NCI-H510A treated with DMSO at 0.1 percent for 48 hours (cell line): ENCODE data around the gene PAX3.

Source experiments
- DNase-seq: peaks from one replicate; lab custom pipeline; 2025; lab: John Stamatoyannopoulos, UW

PAX3 gene

DNA sequence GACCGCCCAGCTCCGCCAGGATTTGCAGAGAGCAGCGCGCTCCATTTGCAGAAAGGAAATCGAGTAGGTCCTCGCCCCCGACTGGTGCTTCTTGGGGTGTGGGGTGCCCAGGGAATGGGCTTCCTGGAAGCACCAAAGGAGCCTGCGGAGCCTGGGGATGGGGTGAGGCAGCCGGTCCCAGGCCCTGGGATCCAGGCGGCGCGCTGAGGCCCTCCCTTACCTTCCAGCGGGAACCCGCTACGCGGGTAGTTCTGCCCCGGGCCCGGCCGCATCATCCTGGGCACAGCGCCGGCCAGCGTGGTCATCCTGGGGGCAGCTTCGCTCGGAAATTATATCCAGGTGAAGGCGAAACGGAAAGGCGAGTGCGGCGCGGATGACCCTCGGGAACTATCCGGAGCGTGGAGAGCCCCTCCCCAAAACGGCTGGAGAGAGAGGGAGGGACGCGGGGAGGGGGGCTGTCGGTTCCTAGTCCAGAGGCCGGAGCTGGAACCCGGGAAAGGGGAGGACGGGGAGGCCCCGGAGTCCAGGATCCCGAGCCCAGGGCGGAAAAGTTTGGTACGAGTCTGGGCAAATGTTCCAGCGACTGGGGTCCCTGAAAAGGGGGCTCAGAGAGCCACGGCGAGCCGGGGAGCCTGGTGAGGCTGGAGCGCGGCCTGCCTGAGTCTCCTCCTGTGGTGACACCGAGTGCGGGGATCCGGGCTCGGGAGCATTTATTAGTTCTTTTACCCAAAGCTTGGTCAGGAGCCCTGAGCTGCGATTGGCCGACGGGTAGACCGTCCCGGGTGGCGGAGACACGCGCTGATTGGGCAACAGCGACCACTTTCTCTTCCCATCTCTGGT lies at the start of gene PAX3:
PAX3 (minus strand) TSS at position 688 of the 840 bp plus-strand sequence; CDS start at position 305, 383 bp downstream.
- no peak for DNase-seq

DNA sequence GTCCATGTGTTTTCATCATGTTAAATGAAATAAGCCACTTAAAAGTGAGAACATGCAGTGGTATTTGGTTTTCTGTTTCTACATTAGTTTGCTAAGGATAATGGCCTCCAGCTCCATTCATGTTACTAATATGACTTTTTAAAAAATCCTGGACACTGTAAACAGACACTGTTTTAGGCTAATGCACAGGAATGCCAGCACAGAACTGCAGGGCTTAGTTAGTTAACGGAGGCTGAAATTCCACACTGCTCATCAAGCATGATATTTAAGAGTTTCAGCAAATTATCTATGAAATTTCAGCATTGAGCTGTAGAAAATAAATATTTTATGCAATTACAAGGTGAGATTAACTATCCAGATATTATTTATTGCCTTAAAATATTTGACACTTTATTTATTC lies 42.5 kb upstream of the PAX3 start:
- no peak for DNase-seq

DNA sequence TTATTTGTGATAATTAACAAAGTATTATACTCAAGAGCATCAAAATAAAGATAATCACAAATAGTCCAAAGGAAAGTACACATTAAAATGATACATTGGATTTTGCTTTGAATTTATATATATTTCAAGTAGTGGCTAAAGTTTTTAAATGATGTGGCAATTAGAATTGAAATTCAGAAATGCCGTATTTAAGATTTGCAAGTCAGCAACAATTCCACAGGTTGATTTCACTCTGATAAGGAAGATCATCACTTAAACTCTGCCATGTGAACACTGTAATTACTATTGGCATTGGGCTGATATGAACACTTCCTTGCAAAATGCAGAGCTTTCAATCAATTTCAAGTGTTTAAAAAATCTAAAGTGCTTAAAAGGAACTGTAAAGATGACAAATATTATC lies 39.6 kb upstream of the PAX3 start:
- no peak for DNase-seq

DNA sequence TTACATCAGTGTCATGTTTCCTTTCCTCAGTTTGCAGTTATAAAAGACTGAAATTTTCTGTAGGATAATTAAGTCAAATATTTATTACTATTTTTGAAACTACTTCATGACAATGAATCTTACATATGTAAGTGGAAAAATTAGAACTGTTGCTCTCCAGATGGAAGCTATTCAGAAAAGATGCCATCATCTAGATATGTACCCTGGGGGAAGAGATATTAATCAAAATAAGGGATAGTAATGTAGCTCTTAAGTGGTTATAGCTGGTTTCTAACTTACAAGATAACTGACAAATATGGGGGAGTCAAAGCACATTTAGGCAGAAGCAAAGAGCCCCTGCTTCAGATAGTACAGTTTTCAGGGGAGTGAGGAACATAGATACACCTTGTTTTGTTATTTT lies 38.1 kb upstream of the PAX3 start:
- no peak for DNase-seq

DNA sequence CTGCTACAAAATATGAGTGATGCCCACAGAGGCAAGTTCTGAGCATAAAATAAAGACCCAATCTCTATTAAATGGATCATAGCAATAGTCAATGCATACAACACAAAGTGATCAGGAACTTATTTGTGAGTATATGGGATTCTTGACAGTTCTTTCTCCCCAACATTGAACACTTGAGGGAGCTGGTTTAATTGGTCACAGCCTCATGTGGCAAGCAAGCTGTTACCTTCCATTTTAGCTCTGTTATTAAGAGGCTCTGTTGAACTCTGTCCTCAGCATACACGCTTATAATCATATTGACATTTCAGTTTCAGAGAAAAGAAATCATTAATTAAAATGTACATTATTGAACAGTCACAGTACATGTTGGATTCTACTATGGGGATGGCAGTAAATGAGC lies 37.6 kb upstream of the PAX3 start:
- DNase-seq, result no peak

DNA sequence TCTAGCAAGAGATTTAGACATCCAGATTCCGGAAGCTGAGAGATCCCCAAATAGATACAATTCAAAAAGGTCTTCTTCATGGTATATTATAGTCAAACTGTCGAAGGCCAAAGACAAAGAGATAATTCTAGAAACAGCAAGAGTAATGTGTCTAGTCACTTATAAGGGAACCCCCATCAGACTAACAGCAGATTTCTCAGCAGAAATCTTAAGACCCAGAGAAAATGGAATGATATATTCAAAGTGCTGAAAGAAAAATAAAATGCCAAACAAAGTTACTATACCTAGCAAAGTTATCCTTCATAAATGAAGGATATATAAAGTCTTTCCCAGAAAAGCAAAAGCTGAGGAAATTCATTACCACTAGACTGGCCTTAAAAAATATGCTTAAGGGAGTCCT lies 36.1 kb upstream of the PAX3 start:
- DNase-seq, result no peak

DNA sequence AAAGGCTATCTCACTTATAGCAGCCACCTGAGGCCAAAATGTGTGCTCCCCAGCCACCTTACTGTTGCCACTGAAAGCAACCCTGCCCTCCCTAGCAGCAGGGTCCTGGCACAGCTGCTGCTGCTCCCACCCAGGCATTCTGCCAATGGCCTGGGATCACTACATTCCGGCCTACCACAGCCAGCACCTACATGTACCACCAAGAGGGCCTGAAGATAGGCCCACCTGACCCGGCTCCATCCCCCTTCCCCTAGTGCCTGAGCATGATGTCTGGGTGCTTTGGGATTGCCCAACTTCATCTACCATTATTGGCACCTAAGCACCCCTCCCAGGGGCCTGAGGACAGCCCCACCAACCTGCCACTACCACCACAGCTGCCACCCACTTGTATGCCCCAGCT lies 34.6 kb upstream of the PAX3 start:
- no peak for DNase-seq

DNA sequence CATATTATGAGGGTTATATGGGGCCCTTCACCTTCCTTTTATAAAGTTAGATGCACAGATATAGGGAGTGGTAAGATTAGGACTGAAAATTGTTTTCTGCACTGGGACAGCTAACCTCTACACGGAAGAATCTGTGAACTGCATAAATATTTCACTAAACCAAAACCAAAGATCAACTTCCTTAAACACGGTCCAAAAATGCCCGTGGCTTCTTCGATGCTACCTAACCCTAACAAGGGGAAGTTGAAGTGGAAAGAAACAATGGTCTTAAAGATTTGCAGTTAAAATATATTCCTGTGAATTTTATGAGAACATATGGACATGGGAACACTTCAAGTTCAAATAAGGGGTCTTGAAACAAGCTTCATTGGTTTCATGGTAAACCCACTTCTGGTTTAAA lies 33.3 kb upstream of the PAX3 start:
- DNase-seq, result no peak

DNA sequence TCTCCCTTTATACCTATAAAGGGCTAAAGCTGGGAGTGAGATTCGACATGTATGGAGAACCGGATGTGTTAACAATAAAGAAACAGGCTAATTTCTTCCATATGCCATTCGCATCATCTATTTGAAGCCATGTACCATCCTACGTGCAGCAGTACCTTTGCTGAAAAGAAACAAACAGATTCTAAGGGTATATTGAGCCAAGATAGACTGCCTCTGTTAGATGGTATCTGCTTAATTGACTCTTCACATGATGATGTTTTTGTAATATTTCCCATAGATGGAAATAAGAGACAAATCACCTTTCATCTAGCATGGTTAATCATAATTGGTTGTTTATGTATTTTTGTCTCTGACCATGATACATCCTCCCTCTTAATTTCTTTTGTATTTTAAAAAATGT lies 32.1 kb upstream of the PAX3 start:
- no peak for DNase-seq

DNA sequence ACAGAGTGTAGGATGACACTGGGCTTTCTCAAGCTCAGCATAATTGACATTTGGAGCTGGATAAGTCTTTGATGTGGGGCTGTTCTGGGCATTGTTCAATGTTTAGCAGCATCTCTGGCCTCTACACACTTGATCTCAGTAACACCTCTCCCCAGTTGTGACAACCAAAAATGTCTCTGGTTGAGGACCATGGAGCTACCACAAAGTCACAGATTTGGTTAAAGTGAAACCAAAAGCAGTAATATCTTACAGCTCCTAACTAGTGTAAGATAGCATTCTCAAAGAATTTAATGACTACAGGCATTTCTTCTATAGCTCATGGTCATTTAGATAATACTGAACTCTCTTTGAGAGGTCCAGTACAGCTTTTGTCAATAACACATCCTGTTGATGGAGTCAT lies 23.4 kb upstream of the PAX3 start:
- no peak for DNase-seq

DNA sequence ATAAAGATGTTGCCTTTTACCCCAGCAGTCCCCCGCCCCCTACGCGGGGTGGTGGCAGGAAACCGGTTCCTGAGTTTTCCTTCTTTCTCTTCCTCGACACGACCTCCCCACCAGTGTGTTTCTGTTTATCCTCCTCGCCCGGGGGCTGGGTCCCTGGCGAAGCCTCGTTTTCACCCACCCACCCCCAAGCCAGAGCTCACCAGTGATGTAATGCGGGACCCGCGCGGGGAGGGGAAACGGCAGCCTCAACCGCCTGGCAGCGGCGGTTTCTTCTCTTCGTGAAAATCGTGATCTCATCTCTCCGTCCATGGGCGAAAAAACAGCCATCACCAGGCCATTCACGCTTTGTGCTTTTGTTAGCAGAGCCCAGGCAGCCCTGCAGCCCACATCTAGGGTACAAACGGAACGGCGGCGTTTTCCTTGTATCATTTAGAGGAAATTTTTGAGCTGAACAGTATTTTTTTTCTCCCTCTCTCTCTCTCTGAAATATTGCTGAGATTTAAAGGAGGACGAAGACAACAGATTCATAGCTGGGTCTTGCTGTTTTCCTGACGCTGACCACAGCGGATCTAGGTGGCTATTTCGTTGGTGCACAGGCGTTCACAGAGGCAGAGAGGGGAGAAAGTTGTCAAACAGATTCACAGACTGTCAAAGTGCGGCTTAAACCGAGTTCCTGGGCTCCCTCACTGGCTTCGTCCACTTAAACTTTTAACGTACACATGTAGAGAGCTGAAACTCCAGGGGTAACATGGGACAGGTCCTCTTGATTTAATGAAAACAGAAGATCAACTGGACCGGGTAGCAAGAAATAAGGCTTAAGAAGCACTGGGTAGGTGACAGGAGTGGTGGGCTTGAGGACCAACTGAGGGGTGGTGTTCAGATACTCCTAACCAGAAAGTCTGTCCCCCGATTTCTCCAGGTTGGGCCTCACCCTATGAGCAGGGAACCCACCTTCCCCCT lies 21.9 kb upstream of the PAX3 start:
- peak; percentile 60 for DNase-seq

DNA sequence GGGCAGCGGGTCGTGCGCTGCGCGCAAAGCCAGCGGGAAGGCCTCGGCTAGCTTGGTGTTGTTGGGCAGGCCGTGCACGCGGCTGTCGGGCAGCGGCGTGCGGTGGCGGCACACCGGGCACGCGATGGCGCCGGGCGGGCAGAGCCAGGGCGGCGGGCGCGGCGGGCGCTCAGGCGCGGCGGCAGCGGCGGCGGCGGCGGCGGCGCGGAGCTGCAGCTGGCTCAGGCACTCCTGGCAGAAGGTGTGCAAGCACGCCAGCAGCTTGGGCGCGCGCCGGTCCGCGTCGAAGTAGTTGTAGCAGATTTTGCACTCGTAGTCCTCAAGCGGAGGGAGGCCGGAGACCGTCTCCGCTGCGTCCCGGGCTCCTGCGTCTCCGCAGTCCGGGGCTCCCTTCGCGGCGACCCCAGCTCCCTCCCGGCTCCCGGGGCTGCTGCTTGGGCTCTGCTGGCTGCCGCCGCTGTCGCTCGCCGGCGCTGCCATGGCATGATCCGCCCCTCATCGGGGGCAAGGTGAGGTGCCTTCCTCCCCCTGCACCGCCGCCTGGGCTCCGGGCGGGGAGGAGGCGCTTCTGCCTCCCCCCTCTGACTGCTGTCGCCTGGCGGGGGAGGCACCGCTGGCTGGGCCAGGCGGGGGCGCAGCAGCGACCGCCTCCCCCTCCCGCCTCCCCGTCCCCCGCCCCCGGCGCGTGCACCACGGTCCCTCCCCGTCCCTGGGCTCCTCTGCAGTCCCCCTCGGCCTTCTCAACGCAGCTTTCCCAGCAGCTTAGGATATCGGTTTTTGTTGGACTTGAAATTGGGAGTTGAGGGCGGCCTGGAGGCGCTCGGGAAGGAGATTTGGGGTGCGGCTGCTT lies 21.0 kb upstream of the PAX3 start:
- peak; percentile 73 for DNase-seq

DNA sequence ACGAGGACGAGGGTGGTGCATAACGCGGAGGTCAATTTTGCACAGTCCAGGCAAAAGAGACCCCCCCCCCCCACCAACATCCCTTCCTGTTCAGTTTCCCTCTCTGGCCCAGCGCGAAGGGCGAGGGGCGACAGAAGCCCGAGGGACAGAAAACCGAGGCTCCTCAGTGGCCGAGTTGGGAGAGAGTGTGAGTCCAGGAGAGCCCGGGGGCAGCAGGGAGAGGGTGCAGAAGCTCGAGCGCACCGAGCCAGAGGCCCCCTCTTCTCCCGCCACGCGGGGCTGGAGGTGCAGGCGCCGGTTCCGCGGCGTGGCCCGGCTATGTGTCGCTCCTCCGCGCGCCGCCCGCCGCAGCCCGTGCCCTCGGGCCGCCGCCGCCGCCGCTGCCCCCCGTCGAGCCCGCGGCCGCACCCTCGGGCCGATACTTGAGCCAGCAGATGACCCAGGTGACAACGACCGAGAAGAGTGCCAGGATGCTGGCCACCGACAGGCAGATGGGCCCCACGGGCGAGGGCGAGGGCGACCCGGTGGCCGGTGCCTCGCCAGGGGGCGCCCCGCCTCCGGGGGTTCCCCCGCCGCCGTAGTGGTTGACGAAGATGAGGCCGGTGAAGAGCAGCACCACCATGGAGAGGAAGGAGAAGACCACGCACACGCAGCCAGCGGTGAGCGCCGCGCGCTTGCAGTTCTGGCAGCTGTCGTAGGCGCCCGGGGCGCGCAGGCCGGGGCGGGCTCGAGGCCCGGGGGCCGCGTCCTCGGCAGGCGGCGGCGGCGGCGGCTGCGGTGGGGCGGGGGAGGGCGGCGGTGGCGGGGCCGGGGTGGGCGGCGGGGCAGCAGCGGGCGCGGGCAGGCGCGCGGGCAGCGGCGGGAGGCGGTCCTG lies 20.2 kb upstream of the PAX3 start:
- peak; percentile 41 for DNase-seq

DNA sequence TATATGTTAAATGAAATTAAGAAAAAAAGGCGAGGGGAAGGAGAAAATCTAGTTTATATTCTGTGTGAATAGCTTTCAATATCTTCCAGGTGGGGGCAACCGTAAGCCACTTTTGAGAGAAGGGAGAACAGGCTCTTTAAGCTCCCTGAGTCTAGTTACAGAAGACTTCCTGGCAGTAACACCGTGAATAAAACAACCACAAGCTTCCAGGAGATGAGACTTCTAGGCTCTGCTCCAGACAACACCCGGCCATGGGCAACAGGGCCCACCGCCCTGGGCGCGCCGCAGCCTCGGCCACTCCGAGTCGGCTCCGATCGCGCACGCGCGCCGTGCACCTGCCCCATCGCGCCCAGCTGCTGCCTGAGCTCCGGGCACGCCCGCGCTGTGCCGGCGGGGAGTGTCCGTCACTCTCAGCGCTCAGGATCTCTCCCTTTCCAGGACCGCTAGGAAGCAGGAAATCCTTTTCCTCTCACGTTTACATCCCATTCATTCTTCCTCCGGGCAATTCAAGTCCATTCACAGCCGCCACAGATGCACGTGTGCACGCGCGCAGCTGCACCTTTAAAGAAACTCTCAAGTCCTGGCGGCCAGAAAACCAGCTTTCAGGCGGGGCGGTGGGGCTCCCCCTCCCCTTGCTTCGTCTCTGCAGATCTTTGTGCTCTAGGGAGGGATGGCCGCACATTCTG lies 19.4 kb upstream of the PAX3 start:
- peak; percentile 78 for DNase-seq

DNA sequence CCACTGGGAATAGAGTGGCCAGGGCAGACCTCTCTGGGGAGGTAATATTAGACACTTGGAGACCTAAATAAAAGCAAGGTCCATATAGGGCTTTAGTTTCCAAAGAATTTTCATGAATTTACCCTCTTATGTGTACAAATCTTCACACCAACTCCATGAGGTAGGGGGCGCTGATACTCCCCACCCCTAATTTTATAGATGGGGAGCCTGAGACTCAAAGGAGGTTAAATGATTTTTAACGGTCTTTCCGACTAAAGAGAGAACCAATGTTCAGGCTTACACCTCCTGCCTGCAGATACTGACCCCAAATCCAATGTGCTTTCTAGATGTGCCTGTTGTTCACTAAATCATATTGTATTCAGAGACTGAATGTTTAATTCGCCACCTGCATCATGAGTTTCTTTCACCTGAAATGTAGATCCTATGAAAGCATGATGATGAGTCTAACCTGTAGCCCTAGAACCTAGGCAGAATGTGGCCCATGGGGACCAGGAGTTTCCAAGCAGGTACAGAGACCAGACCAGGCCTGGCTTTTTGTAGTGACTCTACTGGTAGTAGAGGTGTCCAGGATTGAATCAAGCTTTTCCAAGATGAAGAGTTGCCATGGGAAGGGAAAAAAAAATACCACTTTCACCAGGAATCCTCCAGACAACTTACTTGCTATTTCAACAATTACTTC lies 16.8 kb upstream of the PAX3 start:
- DNase-seq, result no peak

DNA sequence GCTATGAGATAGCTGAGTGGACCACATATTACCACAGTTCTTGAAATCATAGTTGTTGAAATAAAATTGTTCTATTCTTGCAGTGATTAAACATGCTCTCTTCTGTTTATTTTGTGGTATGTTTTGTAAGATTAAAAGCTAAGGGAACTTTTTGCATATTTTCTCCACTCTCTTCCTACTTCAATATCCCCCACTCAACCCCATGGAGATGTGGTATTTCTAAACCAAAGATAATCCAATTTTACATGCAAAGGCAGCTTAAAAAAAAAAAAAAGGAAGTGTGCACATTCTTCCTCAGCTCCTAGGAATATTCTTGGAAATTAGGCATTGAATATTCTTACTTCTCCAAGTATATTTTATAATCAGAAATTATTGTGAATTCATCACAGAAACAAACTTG lies 15.0 kb upstream of the PAX3 start:
- no peak for DNase-seq

DNA sequence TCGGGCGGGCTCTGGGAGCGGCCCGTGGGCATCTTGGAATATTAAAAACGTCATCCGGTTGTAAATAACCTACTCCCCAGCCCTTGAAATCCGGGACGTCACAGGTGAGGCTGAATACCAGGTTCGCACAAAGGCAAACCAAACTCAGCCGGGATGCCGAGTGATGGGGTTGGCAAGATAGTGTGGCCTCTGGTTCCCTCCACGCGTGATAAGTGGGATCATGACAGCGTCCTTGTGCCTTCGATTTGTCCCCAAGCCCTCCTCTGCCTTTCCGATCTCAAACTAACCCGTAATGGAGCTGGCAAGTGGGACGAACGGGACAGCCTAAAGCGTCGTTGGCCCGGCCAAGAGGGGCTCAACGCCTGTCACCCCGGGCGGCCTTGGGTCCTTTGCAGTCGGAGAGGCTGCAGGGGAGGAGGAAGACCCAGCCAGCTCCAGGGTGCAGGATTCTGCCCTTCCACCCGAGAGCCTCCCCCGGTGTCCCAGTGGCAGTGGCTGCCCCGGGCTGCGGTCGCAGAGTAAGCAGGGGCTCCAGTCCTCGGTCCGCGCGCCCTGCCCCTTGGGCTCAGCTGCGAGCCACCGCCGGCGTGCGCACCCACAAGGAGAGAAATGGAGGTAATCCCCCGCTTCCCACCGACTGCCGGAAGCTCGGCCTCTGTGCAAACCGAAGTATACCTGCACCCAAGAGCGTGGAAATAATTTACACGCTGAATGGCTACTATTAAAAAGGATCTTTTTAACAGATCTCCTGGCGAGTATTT lies 13.4 kb upstream of the PAX3 start:
- no peak for DNase-seq

DNA sequence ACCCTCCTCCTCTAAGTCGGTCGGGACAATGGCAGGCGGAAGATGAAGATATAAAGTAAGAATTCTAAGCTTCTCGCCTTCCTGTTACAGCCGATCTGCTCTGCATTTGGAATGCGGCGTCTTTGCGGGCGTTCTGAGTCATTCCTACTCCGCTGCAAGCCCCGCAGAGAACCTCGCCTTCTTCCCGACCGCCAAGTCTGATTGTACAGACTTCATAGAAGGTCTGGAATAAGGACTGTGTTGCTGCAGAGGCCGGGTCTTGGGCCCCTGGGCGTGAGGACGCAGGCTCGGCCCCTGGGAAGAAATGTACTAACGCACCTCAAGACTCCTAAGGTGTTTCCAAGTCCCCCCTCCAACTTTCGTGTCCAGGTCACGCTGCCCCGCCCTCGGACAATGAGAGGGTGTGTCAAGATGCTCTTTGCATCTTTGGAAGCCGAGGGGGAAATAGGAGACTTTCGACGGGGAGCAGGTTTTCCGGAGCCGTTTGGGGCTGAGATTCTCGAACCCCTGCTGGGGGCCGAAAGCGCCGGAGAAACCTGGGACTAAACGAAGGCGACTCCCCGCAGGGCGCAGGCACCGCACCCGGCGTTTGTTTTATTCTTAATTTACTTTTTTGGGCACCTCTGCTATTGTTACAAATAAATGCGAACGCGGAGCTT lies 12.7 kb upstream of the PAX3 start:
- no peak for DNase-seq
